H9 (cell line): ENCODE data around the gene ZNF221. TPM values are rescaled to one million over a fixed set of nuclear protein-coding genes. Genes with fewer than 3 reads are reported as not detected.

Source experiments
- DNase-seq: peaks from one replicate; pipeline ENCODE4 v3.0.0-alpha.2; 2017
- H2AFZ ChIP-seq: one replicate; pipeline ENCODE4 v1.6.1; 2013; ENCODE audit warnings: mild to moderate bottlenecking, low read length, control low read depth, moderate library complexity
- H2AK5ac ChIP-seq: 2 replicates; pipeline ENCODE4 v1.6.1; 2013; ENCODE audit warnings: low read length, control low read depth, mixed read lengths; ENCODE audit not compliant: insufficient read length
- H2BK120ac ChIP-seq: one replicate; pipeline ENCODE4 v1.6.1; 2013; ENCODE audit warnings: low read depth, mild to moderate bottlenecking, low read length, control low read depth, inconsistent platforms; ENCODE audit not compliant: poor library complexity, severe bottlenecking
- H2BK12ac ChIP-seq: 2 replicates; pipeline ENCODE4 v1.6.1; 2013; ENCODE audit warnings: low read length, control low read depth, mixed read lengths, low read depth; ENCODE audit not compliant: insufficient read length
- H2BK15ac ChIP-seq: 2 replicates; pipeline ENCODE4 v1.6.1; 2013; ENCODE audit warnings: low read depth, low read length, control low read depth
- H2BK20ac ChIP-seq: one replicate; pipeline ENCODE4 v1.6.1; 2013; ENCODE audit warnings: low read depth, mild to moderate bottlenecking, low read length, control low read depth, inconsistent platforms; ENCODE audit not compliant: poor library complexity, severe bottlenecking
- H2BK5ac ChIP-seq: 2 replicates; pipeline ENCODE4 v1.6.1; 2013; ENCODE audit warnings: low read length, control low read depth, mixed read lengths; ENCODE audit not compliant: insufficient read length
- H3K14ac ChIP-seq: 2 replicates; pipeline ENCODE4 v1.6.1; 2013; ENCODE audit warnings: low read length, control low read depth; ENCODE audit not compliant: insufficient read depth
- H3K18ac ChIP-seq: 2 replicates; pipeline ENCODE4 v1.6.1; 2013; ENCODE audit warnings: low read depth, mild to moderate bottlenecking, mixed read lengths, low read length, control low read depth; ENCODE audit not compliant: insufficient read length
- H3K23ac ChIP-seq: 2 replicates; pipeline ENCODE4 v1.6.1; 2013; ENCODE audit warnings: low read length, control low read depth, mixed read lengths, low read depth; ENCODE audit not compliant: insufficient read length
- H3K23me2 ChIP-seq: 2 replicates; pipeline ENCODE4 v1.6.1; 2013; ENCODE audit warnings: low read depth, mild to moderate bottlenecking, mixed read lengths, low read length, control low read depth; ENCODE audit not compliant: insufficient read length, poor library complexity, severe bottlenecking
- H3K27ac ChIP-seq: 2 replicates; pipeline ENCODE4 v1.5.1; 2013; ENCODE audit warnings: low read length, control low read depth, mixed read lengths, low read depth; ENCODE audit not compliant: insufficient read length
- H3K27me3 ChIP-seq: 2 replicates; pipeline ENCODE4 v1.6.1; 2013; ENCODE audit warnings: low read length, control low read depth, inconsistent platforms; ENCODE audit not compliant: insufficient read depth
- H3K4ac ChIP-seq: 2 replicates; pipeline ENCODE4 v1.6.1; 2013; ENCODE audit warnings: low read depth, mild to moderate bottlenecking, control low read depth, inconsistent platforms, low read length, moderate library complexity
- H3K4me1 ChIP-seq: 2 replicates; pipeline ENCODE4 v1.6.1; 2013; ENCODE audit warnings: low read length, control low read depth, inconsistent platforms; ENCODE audit not compliant: insufficient read depth
- H3K4me2 ChIP-seq: 2 replicates; pipeline ENCODE4 v1.6.1; 2013; ENCODE audit warnings: low read length, control low read depth, mixed read lengths; ENCODE audit not compliant: insufficient read length, insufficient read depth
- H3K56ac ChIP-seq: 2 replicates; pipeline ENCODE4 v1.6.1; 2013; ENCODE audit warnings: low read depth, mild to moderate bottlenecking, mixed read lengths, low read length, control low read depth; ENCODE audit not compliant: insufficient read length
- H3K79me1 ChIP-seq: 2 replicates; pipeline ENCODE4 v1.6.1; 2013; ENCODE audit warnings: low read depth, mild to moderate bottlenecking, moderate library complexity, low read length, control low read depth, inconsistent platforms; ENCODE audit not compliant: insufficient read depth, poor library complexity, severe bottlenecking
- H3K79me2 ChIP-seq: 2 replicates; pipeline ENCODE4 v1.6.1; 2013; ENCODE audit warnings: low read length, control low read depth, inconsistent platforms; ENCODE audit not compliant: insufficient read depth
- H3K9ac ChIP-seq: 2 replicates; pipeline ENCODE4 v1.6.1; 2013; ENCODE audit warnings: low read length, control low read depth, mixed read lengths; ENCODE audit not compliant: insufficient read length; ENCODE audit errors: extremely low read depth
- H3K9me3 ChIP-seq: one replicate; pipeline ENCODE4 v1.6.1; 2013; ENCODE audit warnings: low read depth, low read length, inconsistent platforms; ENCODE audit not compliant: control insufficient read depth
- H3T11ph ChIP-seq: one replicate; pipeline ENCODE4 v1.6.1; 2013; ENCODE audit warnings: mild to moderate bottlenecking, low read length, control low read depth, inconsistent platforms
- H4K20me1 ChIP-seq: one replicate; pipeline ENCODE4 v1.6.1; 2013; ENCODE audit not compliant: control insufficient read depth, insufficient read length, insufficient read depth
- H4K5ac ChIP-seq: 2 replicates; pipeline ENCODE4 v1.6.1; 2013; ENCODE audit warnings: low read depth, mild to moderate bottlenecking, mixed read lengths, low read length, control low read depth; ENCODE audit not compliant: insufficient read length
- H4K8ac ChIP-seq: replicated peaks from 2 replicates; pipeline ENCODE4 v1.6.1; 2013; ENCODE audit warnings: low read length, control low read depth, mixed read lengths, low read depth; ENCODE audit not compliant: insufficient read length
- H4K91ac ChIP-seq: 2 replicates; pipeline ENCODE4 v1.6.1; 2013; ENCODE audit warnings: low read depth, mild to moderate bottlenecking, moderate library complexity, mixed read lengths, low read length, control low read depth; ENCODE audit not compliant: insufficient read length
- H3K27ac Mint-ChIP-seq, 3 experiments: 2 replicates in 2 of 3; 3 replicates in 1 of 3; pipeline ENCODE4 v1.8.0; 2020 to 2021; ENCODE audit warnings: mixed read lengths in 3 of 3, mild to moderate bottlenecking in 1 of 3, moderate library complexity in 1 of 3
- H3K27me3 Mint-ChIP-seq: 2 replicates; pipeline ENCODE4 v1.8.0; 2021; ENCODE audit warnings: low read depth, mild to moderate bottlenecking, moderate library complexity, mixed read lengths
- H3K36me3 Mint-ChIP-seq, 3 experiments: 2 replicates in 2 of 3; 3 replicates in 1 of 3; pipeline ENCODE4 v1.8.0; 2020 to 2021; ENCODE audit warnings: low read depth in 3 of 3, mixed read lengths in 3 of 3; ENCODE audit not compliant: insufficient read depth in 1 of 3
- H3K4me1 Mint-ChIP-seq, 2 experiments: 2 replicates each; pipeline ENCODE4 v1.8.0; 2020; ENCODE audit warnings: mixed read lengths in 2 of 2
- H3K4me3 Mint-ChIP-seq, 2 experiments: 2 replicates in 1 of 2; 3 replicates in 1 of 2; pipeline ENCODE4 v1.8.0; 2020 to 2021; ENCODE audit warnings: mild to moderate bottlenecking in 2 of 2, mixed read lengths in 2 of 2, moderate library complexity in 1 of 2
- H3K9me3 Mint-ChIP-seq, 2 experiments: 2 replicates in 1 of 2; 3 replicates in 1 of 2; pipeline ENCODE4 v1.8.0; 2020; ENCODE audit warnings: mild to moderate bottlenecking in 2 of 2, mixed read lengths in 2 of 2, moderate library complexity in 1 of 2
- WGBS: extraction: QIAGEN DNeasy Blood & Tissue Kit; methylation state at CpG from one replicate; pipeline ENCODE4 v1.1.7; 2013; ENCODE audit warnings: missing lambda C conversion rate, low lambda C conversion rate, mixed read lengths; ENCODE audit not compliant: insufficient read length; ENCODE audit errors: extremely low coverage; 5-methylcytosine and 5-hydroxymethylcytosine counted together
- total RNA-seq: library from RNA; stranded (reverse); gene quantifications from 2 replicates; pipeline ENCODE4 v1.2.1, GENCODE V29; 2021
- TF ChIP-seq, protein P1 (sequence below): fragments of 200-600 bp; sonication (generic); conservative IDR thresholded peaks from 3 replicates; pipeline ENCODE4 v1.8.0; 2021; ENCODE audit warnings: antibody characterized with exemption, mild to moderate bottlenecking

The ZNF221 gene
- total RNA-seq, 1 experiment from 2014 or later: 8.0 TPM

DNA sequence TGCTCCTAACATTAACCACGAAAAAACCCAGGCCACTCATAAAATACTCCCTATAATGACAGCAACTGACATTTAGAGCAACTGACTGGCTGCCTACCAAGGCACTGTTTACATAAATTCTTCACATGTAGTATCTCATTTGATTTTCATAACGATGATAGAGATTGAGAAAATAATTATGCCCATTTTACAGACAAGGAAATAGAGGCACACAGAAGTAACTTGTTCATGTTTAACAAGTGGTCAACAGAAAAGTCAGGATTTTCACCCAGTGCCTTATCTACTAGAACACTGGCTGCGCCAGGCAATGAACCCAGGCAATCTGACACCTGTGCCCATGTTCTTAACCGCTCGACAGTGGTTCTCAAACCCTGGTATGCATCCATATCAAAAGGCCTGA lies 22.2 kb upstream of the ZNF221 start:
- DNase-seq: no peak
- Mint-ChIP-seq H3K27me3 (no peaks in the 10 kb centered on the region), H3K27ac (no peak overlapping the region), H3K4me1 (peaks cover under 1% of the 10 kb centered on the region in 2 experiments; a peak in 3 of 4 replicates), H3K36me3 (peaks cover 61 to 82% (median 80%) of the 10 kb centered on the region in 3 experiments; a peak in 6 of 7 replicates), H3K4me3 (no peak overlapping the region), H3K9me3 (no peaks in the 10 kb centered on the region)
- H2AFZ ChIP-seq: no peak overlapping the region
- no peak overlapping the region for H2BK120ac ChIP-seq
- H3K56ac ChIP-seq: no peak overlapping the region
- no peak overlapping the region for H3K23ac ChIP-seq
- no peak overlapping the region for H3K27ac ChIP-seq
- TF ChIP-seq, protein P1, sequence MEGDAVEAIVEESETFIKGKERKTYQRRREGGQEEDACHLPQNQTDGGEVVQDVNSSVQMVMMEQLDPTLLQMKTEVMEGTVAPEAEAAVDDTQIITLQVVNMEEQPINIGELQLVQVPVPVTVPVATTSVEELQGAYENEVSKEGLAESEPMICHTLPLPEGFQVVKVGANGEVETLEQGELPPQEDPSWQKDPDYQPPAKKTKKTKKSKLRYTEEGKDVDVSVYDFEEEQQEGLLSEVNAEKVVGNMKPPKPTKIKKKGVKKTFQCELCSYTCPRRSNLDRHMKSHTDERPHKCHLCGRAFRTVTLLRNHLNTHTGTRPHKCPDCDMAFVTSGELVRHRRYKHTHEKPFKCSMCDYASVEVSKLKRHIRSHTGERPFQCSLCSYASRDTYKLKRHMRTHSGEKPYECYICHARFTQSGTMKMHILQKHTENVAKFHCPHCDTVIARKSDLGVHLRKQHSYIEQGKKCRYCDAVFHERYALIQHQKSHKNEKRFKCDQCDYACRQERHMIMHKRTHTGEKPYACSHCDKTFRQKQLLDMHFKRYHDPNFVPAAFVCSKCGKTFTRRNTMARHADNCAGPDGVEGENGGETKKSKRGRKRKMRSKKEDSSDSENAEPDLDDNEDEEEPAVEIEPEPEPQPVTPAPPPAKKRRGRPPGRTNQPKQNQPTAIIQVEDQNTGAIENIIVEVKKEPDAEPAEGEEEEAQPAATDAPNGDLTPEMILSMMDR: no peak
- H3K9ac ChIP-seq: no peak overlapping the region
- no peaks in the 10 kb centered on the region for H4K20me1 ChIP-seq
- no peaks in the 10 kb centered on the region for H3K4me1 ChIP-seq
- no peak overlapping the region for H4K8ac ChIP-seq
- no peak overlapping the region for H3K4me2 ChIP-seq
- no peak overlapping the region for H2BK15ac ChIP-seq
- H3K79me1 ChIP-seq: no peaks in the 10 kb centered on the region
- H3K23me2 ChIP-seq: no peaks in the 10 kb centered on the region
- H3K79me2 ChIP-seq: no peaks in the 10 kb centered on the region
- no peak overlapping the region for H4K91ac ChIP-seq
- H2AK5ac ChIP-seq: no peak overlapping the region
- no peak overlapping the region for H2BK5ac ChIP-seq
- H3K9me3 ChIP-seq: no peaks in the 10 kb centered on the region
- H3K14ac ChIP-seq: no peak overlapping the region
- no peak overlapping the region for H3K4ac ChIP-seq
- no peaks in the 10 kb centered on the region for H3K27me3 ChIP-seq
- no CpG with 5 or more reads among the region's 5 CpGs for WGBS
- H2BK12ac ChIP-seq: no peak overlapping the region
- H4K5ac ChIP-seq: no peak overlapping the region
- no peak overlapping the region for H3K18ac ChIP-seq
- H3T11ph ChIP-seq: no peak overlapping the region
- H2BK20ac ChIP-seq: no peak overlapping the region
